Gastroesophageal sphincter (tissue), 3 donors: ENCODE measurements around the gene GTF2A1.

Source experiments
- EP300 ChIP-seq: sonication (generic); formaldehyde crosslinking; IDR thresholded peaks from one replicate; pipeline ENCODE4 v1.6.1; 2017; ENCODE audit warnings: antibody characterized with exemption, mild to moderate bottlenecking
- POLR2A ChIP-seq, 2 donors: fragments of 450-650 bp; IDR thresholded peaks; one replicate each; pipeline ENCODE4 v1.6.1; 2017; ENCODE audit warnings: antibody characterized with exemption in 2 of 2, mild to moderate bottlenecking in 2 of 2, moderate library complexity in 1 of 2
- TF ChIP-seq, protein P1 (sequence below), 4 experiments: fragments of 200-600 bp in 2 of 4; fragments of 450-650 bp in 2 of 4; sonication (generic) in 1 of 4; IDR thresholded peaks; one replicate each; pipeline ENCODE4 v1.5.1; 2017 to 2019; ENCODE audit warnings: antibody characterized with exemption in 4 of 4, mild to moderate bottlenecking in 2 of 4, moderate library complexity in 2 of 4

DNA sequence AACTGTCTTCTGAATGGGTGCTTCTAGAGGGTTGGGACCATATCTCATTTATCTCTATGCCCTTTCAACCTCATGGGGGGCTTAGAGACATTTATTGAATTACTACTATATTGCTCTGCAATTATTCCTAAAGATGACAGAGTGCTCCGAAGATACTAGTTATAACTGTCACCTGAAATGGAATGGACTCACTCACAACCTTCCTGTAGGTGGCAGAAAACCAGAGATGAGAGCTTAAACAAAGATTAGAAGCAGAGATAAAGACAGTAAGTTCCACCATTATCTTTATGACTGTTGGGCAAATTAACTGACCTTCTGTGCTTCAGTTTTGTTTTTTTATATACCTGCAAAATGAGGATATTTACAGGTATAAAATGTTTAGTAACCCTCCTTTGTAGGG is 31.5 kb upstream of the GTF2A1 start:
- TF ChIP-seq, protein P1, sequence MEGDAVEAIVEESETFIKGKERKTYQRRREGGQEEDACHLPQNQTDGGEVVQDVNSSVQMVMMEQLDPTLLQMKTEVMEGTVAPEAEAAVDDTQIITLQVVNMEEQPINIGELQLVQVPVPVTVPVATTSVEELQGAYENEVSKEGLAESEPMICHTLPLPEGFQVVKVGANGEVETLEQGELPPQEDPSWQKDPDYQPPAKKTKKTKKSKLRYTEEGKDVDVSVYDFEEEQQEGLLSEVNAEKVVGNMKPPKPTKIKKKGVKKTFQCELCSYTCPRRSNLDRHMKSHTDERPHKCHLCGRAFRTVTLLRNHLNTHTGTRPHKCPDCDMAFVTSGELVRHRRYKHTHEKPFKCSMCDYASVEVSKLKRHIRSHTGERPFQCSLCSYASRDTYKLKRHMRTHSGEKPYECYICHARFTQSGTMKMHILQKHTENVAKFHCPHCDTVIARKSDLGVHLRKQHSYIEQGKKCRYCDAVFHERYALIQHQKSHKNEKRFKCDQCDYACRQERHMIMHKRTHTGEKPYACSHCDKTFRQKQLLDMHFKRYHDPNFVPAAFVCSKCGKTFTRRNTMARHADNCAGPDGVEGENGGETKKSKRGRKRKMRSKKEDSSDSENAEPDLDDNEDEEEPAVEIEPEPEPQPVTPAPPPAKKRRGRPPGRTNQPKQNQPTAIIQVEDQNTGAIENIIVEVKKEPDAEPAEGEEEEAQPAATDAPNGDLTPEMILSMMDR (IDR thresholded peaks at IDR 0.05), result no peak
- TF ChIP-seq POLR2A (IDR thresholded peaks at IDR 0.05) (no peak), EP300 (no peak)
